ENCODE data around the gene HSBP1L1.

HSBP1L1 gene

DNA sequence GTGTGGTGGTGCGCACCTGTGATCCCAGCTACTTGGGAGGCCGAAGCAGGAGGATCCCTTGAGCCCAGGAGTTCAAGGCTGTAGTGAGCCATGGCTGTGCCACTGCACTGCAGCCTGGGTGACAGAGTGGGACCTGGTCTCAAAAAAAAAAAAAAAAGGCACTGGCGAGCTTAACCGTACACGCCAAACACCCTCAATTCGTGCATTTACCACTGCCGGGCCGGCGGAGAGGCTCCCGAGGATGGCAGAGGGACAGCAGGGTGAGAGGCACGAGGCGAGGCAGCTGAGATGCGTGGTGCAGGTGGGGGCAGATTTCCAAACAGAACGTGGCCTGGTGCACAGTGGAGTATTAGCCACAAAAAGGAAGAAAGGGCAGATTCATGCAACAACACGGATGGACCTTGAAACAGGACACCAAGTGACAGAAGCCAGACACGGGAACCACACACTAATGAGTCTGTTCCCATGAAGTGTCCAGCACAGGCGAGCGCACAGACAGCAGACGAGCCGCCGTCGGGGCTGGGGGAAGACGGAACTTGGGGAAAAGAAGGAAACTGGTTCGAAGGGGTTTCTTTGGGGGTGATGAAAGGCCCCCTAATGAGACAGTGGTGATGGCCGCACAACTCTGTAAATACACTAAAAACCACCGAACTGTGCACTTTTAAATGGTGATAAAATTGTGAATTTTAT is 40.4 kb upstream of the HSBP1L1 start:
- no peak for DNase-seq (ENCODE audit: low read depth, low spot score)
- TF ChIP-seq, protein P1, sequence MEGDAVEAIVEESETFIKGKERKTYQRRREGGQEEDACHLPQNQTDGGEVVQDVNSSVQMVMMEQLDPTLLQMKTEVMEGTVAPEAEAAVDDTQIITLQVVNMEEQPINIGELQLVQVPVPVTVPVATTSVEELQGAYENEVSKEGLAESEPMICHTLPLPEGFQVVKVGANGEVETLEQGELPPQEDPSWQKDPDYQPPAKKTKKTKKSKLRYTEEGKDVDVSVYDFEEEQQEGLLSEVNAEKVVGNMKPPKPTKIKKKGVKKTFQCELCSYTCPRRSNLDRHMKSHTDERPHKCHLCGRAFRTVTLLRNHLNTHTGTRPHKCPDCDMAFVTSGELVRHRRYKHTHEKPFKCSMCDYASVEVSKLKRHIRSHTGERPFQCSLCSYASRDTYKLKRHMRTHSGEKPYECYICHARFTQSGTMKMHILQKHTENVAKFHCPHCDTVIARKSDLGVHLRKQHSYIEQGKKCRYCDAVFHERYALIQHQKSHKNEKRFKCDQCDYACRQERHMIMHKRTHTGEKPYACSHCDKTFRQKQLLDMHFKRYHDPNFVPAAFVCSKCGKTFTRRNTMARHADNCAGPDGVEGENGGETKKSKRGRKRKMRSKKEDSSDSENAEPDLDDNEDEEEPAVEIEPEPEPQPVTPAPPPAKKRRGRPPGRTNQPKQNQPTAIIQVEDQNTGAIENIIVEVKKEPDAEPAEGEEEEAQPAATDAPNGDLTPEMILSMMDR (IDR thresholded peaks at IDR 0.05; ENCODE audit: insufficient read depth, low read length, missing control alignments), result no peak
- ChIA-PET CTCF (no interaction called here), POLR2A (no interaction called here)
- H3K4me3 ChIP-seq (ENCODE audit: low read depth, low read length), result no peak overlapping the region

DNA sequence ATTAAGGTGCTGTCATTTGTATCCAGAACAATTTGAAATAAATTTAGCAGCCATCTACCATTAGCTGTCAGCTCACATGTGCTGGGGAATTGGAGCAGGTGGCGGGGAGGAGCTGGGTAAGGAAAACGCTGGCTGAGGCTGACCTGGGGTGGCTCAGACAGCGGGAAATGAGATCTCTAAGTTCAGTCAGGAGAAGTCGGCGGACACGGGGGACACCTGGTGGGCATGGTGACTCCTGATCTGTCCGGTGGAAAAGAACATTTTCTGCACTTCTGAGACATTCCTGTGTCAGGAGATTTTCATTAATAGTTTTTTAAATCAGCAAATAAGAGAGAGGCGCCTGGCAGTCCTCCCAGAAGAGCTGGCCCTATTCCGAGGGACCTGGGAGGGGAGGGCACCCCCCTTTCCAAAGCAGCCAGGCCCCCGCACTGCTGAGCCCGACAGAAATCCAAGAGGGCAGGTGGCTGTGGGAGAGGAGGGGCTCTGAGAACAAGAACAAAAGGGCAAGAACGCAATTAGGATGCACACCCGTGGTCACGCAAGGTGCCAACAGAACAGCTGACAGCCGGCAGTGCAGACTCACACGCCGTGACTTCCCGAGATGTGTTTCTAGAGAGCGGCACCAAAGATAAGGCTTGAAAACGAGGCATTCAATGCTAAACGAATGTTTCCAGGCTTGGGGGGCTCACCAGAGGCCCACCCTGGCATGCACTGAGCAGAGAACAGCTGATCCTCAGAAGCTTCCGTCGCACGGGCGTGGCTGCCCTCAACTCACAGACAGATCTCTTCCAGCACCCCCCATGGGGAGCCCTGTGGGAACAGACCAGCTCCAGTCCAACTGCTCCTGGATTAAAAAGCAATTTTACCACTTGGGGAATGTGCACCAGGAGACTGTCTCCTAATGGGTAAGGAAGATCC is 39.4 kb upstream of the HSBP1L1 start:
- POLR2A ChIA-PET, result no interaction called here
- no peak overlapping the region for H3K4me3 ChIP-seq (ENCODE audit: low read depth, low read length)
- CTCF ChIA-PET, result interaction anchor here (1.7 to 2.0 kb wide), 2 partner anchors 10 to 15 kb away, joined by 5 to 6 read pairs; no protein-coding TSS in a partner anchor
- TF ChIP-seq, protein P1 (IDR thresholded peaks at IDR 0.05; ENCODE audit: insufficient read depth, low read length, missing control alignments), result no peak
- DNase-seq (ENCODE audit: low read depth, low spot score), result no peak

DNA sequence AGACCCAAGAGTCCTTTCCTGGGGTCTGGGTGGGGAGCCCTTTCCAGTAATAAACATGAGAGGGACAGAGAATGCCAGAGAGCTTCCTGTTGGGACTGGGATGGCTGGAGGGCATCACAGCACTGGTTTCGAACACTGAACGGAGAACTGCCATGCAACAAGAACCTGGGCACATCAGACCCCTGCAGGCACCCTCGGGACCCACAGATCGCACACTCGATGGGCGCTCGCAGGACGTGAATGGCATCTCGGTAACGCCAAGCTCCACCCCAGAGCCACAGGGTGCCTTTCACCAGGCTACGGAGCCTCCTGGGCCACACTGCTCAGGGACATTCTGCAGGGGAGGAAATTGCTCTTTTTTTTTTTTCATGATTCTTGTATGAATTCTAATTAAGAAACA is 38.1 kb upstream of the HSBP1L1 start:
- CTCF ChIA-PET, result interaction anchor here (1.7 to 2.0 kb wide), 2 partner anchors 9 to 13 kb away, joined by 5 to 6 read pairs; no protein-coding TSS in a partner anchor
- H3K4me3 ChIP-seq (ENCODE audit: low read depth, low read length), result no peak overlapping the region
- TF ChIP-seq, protein P1 (IDR thresholded peaks at IDR 0.05; ENCODE audit: insufficient read depth, low read length, missing control alignments), result no peak
- POLR2A ChIA-PET, result no interaction called here
- no peak for DNase-seq (ENCODE audit: low read depth, low spot score)

DNA sequence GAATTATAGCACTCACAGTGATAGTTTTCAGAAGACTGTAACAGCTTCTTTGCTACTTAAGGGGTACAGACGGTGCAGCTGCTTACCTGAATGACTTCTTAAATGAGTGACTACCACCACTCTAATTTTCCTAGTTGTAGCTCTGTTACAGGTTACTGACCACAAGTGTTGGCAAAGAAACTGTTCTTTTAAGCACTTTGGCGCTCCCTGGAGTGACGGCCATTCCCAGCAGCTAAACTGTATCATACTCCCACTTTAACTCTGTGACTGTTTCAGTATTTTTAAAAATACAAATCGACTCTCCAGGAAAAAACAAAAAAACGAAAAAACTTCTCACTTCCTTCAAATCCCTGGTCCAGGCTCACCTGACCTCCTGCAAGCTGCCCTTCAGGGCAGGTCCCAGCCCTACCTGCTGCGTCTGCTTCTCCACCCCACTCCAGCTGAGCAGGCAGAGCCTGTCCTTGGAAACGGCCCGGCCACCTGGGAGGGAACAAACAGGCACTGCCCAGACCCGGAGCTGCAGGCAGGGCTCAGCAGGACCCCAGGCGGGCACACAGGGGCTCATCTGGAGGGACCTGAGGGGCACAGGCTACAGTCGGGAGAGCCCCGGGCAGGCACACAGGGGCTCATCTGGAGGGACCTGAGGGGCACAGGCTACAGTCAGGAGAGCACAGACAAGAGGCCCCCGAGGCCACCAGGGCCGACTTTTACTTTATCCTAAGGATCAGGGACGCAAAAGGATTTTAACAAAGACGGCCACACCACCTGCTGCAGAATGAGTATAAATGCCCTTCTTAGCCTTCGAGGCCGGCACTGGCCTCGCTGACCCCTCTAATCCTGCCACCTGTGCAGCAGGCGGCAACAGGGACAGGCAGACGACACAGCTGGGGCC is 37.5 kb upstream of the HSBP1L1 start:
- TF ChIP-seq, protein P1 (IDR thresholded peaks at IDR 0.05; ENCODE audit: insufficient read depth, low read length, missing control alignments), result no peak
- POLR2A ChIA-PET, result no interaction called here
- no peak for DNase-seq (ENCODE audit: low read depth, low spot score)
- CTCF ChIA-PET, result interaction anchor here (2.0 kb wide), 1 partner anchor 13 kb away, joined by 6 read pairs; no protein-coding TSS in a partner anchor
- H3K4me3 ChIP-seq (ENCODE audit: low read depth, low read length), result no peak overlapping the region

DNA sequence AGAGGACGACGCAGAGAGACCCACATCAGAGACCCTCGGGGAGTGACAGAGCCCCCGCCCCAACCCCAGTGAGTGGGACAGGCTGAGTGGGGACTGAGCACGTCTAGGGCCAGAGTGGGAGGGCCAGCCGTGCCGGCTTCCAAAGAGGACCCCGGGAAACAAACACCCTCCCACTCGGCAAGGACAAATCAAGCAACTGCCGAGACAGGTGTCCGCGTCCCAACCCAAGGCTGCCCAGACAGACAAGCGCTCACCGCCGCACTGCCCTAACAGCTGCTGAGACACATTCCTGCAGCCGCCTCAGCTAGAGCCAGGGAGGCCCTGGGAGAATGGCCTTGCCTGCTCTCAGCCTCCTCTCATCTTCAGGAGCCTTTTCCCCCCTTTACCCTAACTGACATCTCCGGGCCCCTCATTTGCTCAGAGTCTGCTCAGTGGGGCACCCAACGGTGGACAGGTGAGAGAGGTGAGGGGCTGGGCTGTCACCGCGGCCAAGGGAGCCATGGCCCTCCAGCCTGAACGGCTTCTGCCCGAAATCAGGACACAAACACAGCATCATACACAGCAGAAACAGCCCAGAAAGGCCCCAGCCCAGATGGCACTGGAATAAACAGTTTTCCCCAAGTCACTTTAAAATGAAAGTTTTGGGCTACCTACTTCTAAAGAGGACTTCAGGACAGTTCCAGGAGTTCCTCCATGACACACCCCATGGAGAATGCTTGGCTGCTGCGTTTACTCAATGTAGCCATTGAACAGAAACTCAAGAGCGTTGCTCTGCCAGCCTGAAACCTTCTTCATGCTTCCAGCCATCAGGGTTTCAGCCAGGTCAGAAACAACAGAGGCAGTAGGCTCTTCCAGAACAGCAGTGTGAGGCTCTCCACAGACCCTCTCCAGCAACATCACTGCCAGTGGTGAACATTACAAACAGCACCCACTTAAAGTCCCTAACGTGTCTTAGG is 36.6 kb upstream of the HSBP1L1 start:
- CTCF ChIA-PET, result no interaction called here
- POLR2A ChIA-PET, result no interaction called here
- TF ChIP-seq, protein P1 (IDR thresholded peaks at IDR 0.05; ENCODE audit: insufficient read depth, low read length, missing control alignments), result no peak
- DNase-seq (ENCODE audit: low read depth, low spot score), result no peak
- no peak overlapping the region for H3K4me3 ChIP-seq (ENCODE audit: low read depth, low read length)

Measured in AG04449 (cell line).